Measurements from ENCODE around the gene FEZF2. TPM values are rescaled to one million over a fixed set of nuclear protein-coding genes. Genes with fewer than 3 reads are reported as not detected.

The FEZF2 gene
- polyA plus RNA-seq, 1 experiment: not detected

- ChIA-PET CTCF (no interaction called here), POLR2A (no interaction called here)
- no peak for TF ChIP-seq CTCF (IDR thresholded peaks at IDR 0.05; ENCODE audit: low read depth, low read length)
- Histone ChIP-seq H3K4me3 (ENCODE audit: low read depth, low read length) (no peak overlapping the region), H3K27ac (ENCODE audit: low read depth, low read length) (no peak overlapping the region), H3K27me3 (ENCODE audit: control insufficient read depth, insufficient read depth, low read length) (peaks cover 85% of the 10 kb centered on the region), H3K9me3 (ENCODE audit: control insufficient read depth, insufficient read depth, low read length) (peaks cover 7% of the 10 kb centered on the region; the same call in 1 of the 2 replicates)
- DNase-seq (ENCODE audit: low read depth, low spot score): no peak
Measured at GRCh38 chr3:62378311-62378789, 5.0 kb upstream of the FEZF2 start.

- ChIA-PET POLR2A (no interaction called here), CTCF (no interaction called here)
- Histone ChIP-seq H3K27ac (ENCODE audit: low read depth, low read length) (no peak overlapping the region), H3K9me3 (ENCODE audit: control insufficient read depth, insufficient read depth, low read length) (peaks cover 7% of the 10 kb centered on the region; the same call in 1 of the 2 replicates), H3K4me3 (ENCODE audit: low read depth, low read length) (no peak overlapping the region), H3K27me3 (ENCODE audit: control insufficient read depth, insufficient read depth, low read length) (peaks cover 95% of the 10 kb centered on the region)
- no peak for DNase-seq (ENCODE audit: low read depth, low spot score)
- TF ChIP-seq CTCF (IDR thresholded peaks at IDR 0.05; ENCODE audit: low read depth, low read length): no peak
Measured at GRCh38 chr3:62376906-62377877, 3.8 kb upstream of the FEZF2 start.

GRCh38 chr3:62376454-62376720, 3.0 kb upstream of the FEZF2 start:
- Histone ChIP-seq H3K27me3 (ENCODE audit: control insufficient read depth, insufficient read depth, low read length) (peaks cover 95% of the 10 kb centered on the region), H3K4me3 (ENCODE audit: low read depth, low read length) (no peak overlapping the region), H3K27ac (ENCODE audit: low read depth, low read length) (no peak overlapping the region), H3K9me3 (ENCODE audit: control insufficient read depth, insufficient read depth, low read length) (peaks cover 8% of the 10 kb centered on the region; the same call in 1 of the 2 replicates)
- no peak for DNase-seq (ENCODE audit: low read depth, low spot score)
- ChIA-PET POLR2A (no interaction called here), CTCF (no interaction called here)
- TF ChIP-seq CTCF (IDR thresholded peaks at IDR 0.05; ENCODE audit: low read depth, low read length): no peak

GRCh38 chr3:62375655-62376453, 2.5 kb upstream of the FEZF2 start:
- DNase-seq (ENCODE audit: low read depth, low spot score): no peak
- Histone ChIP-seq H3K9me3 (ENCODE audit: control insufficient read depth, insufficient read depth, low read length) (peaks cover 10% of the 10 kb centered on the region; the same call in 1 of the 2 replicates), H3K27ac (ENCODE audit: low read depth, low read length) (no peak overlapping the region), H3K4me3 (ENCODE audit: low read depth, low read length) (no peak overlapping the region), H3K27me3 (ENCODE audit: control insufficient read depth, insufficient read depth, low read length) (peaks cover 95% of the 10 kb centered on the region)
- CTCF ChIA-PET: interaction anchor here (0.6 kb wide), 1 partner anchor 36 kb away, joined by 4 read pairs; no protein-coding TSS in a partner anchor
- TF ChIP-seq CTCF (IDR thresholded peaks at IDR 0.05; ENCODE audit: low read depth, low read length): no peak
- POLR2A ChIA-PET: no interaction called here
